ENCODE results near the gene RGS6. TPM values are rescaled to one million over a fixed set of nuclear protein-coding genes. Genes with fewer than 3 reads are reported as not detected.

The RGS6 gene
- total RNA-seq, 4 donors from 2014 or later = 0.84 to 3.0 (median 1.7) TPM; not detected in 1

DNA sequence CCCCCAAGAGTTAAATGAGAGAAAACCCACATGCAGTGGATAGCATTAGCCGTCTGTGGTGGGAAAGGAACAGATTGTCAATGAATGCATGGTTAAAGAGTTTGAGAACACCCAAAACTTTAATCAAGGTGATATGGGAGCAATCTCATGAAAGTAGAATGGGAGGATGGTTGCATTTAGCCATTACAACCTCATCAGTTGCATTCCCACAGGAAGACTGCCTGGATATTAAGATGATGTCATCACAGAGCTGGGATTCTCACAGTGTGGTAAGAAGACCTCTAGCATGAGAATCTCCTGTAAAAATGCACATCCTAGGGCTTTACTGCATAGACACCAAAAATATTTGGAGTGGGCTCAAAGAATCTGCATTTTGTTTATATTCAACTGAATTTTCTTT lies 284.9 kb downstream of the RGS6 start:
- H3K4me3 ChIP-seq (ENCODE audit: low read depth, poor library complexity, severe bottlenecking) = no peak overlapping the region
- 88 to 91% methylated on average over 1 of the region's 1 CpG for WGBS, 2 donors
- DNase-seq (ENCODE audit: low spot score in 2 of 2) = no peak
- TF ChIP-seq, protein P1, sequence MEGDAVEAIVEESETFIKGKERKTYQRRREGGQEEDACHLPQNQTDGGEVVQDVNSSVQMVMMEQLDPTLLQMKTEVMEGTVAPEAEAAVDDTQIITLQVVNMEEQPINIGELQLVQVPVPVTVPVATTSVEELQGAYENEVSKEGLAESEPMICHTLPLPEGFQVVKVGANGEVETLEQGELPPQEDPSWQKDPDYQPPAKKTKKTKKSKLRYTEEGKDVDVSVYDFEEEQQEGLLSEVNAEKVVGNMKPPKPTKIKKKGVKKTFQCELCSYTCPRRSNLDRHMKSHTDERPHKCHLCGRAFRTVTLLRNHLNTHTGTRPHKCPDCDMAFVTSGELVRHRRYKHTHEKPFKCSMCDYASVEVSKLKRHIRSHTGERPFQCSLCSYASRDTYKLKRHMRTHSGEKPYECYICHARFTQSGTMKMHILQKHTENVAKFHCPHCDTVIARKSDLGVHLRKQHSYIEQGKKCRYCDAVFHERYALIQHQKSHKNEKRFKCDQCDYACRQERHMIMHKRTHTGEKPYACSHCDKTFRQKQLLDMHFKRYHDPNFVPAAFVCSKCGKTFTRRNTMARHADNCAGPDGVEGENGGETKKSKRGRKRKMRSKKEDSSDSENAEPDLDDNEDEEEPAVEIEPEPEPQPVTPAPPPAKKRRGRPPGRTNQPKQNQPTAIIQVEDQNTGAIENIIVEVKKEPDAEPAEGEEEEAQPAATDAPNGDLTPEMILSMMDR (IDR thresholded peaks at IDR 0.05) = no peak
- no peak for TF ChIP-seq POLR2A (IDR thresholded peaks at IDR 0.05)
- intact Hi-C loops (cut with DNase I; ENCODE audit: low total_unique reads) = no loop called here

DNA sequence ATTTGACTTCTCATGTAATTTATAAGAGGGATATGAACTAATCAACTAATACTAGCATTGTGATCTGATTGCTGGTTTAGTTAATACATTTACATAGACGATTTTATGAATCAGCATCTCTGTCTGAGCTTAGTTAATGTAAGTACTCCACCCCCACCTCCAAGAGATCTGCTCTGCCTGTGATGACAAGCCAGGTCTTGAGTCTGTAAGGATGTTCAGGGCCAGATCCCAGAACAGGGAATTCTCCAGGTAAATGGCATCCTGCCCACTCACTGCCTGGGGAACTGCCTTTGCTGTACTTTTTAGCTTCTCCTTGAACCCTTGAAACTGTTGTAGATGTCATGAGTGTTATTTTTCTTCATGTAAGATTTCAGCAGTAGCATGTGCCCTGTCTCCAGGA lies 289.8 kb downstream of the RGS6 start:
- 68 to 76% methylated on average over 1 of the region's 1 CpG for WGBS, 2 donors
- TF ChIP-seq, protein P1 (IDR thresholded peaks at IDR 0.05) = no peak
- no peak for TF ChIP-seq POLR2A (IDR thresholded peaks at IDR 0.05)
- H3K4me3 ChIP-seq (ENCODE audit: low read depth, poor library complexity, severe bottlenecking) = no peak overlapping the region
- no peak for DNase-seq (ENCODE audit: low spot score in 2 of 2)
- intact Hi-C loops (cut with DNase I; ENCODE audit: low total_unique reads) = no loop called here

DNA sequence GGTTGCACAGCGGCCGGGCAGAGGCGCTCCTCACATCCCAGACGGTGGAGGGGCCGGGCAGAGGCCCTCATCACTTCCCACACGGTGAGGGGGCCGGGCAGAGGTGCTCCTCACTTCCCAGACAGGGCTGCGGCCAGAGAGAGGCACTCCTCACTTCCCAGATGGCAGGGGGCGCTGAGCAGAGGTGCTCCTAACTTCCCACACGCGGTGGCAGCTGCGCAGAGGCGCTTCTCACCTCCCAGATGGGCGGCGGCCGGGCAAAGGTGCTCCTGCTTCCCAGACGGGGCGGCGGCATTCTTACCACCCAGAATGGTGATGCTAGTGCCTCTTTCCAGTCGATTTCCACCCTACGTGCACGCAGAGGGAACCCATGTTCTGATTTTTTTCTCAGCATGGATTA lies 304.4 kb downstream of the RGS6 start:
- WGBS, 2 donors = 83 to 84% methylated on average over 22 of the region's 22 CpGs
- TF ChIP-seq POLR2A (IDR thresholded peaks at IDR 0.05) = no peak
- TF ChIP-seq, protein P1 (IDR thresholded peaks at IDR 0.05) = no peak
- DNase-seq (ENCODE audit: low spot score in 2 of 2) = no peak
- intact Hi-C loops (cut with DNase I; ENCODE audit: low total_unique reads) = no loop called here
- no peak overlapping the region for H3K4me3 ChIP-seq (ENCODE audit: low read depth, poor library complexity, severe bottlenecking)

DNA sequence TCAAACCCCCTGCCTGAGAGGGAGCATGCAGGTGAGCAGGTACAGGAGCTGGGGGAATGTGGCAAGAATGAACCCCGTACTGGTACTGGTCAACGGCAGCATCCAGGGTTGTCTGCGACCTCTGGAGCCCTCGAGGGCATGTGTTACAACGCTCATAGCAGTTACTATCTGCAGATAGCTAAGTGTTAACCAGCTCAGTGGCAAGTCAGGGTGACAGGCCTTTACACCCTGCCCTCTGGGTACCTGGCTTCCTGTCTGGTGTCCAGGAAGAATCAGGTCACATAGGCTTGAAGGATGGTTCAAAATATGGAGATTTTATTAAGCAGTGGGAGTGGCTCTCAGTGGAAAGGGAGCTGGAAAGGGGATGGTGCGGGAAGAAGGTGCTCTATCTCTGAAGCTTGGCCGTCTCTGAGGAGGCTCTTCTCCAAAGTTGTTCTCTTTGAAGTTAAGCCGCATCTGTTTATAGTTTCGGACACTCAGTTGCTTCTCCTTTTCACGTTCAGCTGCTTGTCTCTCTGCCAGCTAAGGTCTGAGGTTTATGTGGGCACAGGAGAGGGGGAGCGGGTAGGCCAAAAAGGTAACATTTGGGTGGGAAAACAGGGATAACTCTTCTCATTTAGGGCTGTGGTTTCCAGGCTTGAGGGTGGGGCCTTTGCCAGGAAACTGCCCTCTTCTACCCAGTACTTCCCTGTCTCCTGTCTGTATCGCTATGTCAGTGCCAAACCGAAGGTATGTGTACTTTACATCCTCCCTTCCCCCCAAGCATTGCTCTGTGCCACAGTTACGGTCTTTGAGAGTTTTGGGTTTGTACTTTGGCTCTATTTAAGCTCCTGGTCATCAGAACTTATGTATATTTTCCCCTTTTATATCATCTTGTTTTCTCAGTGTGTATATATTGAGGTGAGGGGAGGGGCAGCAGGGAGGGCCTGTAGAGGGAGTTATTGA lies 305.8 kb downstream of the RGS6 start:
- intact Hi-C loops (cut with DNase I; ENCODE audit: low total_unique reads) = no loop called here
- no peak for DNase-seq (ENCODE audit: low spot score in 2 of 2)
- TF ChIP-seq, protein P1 (IDR thresholded peaks at IDR 0.05) = no peak
- no peak for TF ChIP-seq POLR2A (IDR thresholded peaks at IDR 0.05)
- WGBS, 2 donors = 64 to 69% methylated on average over 14 of the region's 14 CpGs
- no peak overlapping the region for H3K4me3 ChIP-seq (ENCODE audit: low read depth, poor library complexity, severe bottlenecking)

DNA sequence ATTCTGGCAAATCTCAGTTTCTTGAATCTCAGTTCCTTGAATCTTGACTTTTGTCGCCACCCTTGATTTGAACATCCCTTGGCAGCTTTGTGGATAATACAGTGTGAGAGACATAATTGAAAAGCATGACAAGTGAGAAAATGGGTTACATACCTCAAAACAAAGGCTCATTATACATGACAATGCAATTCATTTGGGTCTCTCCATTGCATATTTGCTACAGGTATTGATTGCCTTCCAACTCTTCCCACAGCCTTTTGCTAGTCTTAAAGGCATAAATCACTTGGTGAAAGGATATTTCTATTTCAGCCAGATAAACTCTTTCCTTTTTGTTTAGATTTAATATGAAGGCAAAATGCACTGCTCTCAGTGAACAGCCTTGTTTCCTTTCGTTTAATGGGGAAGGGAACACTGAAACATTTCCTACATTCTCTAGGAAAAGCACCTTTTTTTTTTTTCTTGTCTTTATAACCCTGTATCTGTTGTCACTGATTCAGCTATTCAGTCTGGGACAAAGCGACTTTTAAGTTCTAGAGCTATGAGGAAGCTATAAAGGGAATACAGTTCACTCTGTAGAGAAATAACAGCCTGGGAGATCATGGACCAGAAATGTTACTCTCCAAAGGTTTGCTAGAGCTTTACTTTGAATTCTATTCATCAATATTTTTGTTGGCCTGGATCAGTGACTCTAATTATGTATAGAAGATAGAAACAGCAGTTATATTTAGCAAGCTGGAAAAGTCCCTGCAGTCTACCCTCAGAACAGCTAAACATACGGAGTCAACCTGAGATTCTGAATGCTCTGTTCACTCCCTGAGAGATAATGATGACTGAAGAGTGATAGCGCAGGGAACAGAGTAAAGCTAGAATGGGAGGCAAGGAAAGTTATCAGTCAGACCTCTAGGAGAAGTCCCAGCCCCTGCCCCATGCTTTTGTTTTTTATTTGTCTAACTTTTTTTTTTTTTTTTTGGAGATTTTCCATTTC lies 311.4 kb downstream of the RGS6 start:
- WGBS, 2 donors = 56 to 66% methylated on average over 5 of the region's 5 CpGs
- TF ChIP-seq POLR2A (IDR thresholded peaks at IDR 0.05) = no peak
- TF ChIP-seq, protein P1 (IDR thresholded peaks at IDR 0.05) = no peak
- intact Hi-C loops (cut with DNase I; ENCODE audit: low total_unique reads) = no loop called here

More for the DNA sequence above, 311.4 kb downstream of the RGS6 start:
- DNase-seq (ENCODE audit: low spot score in 2 of 2) = no peak
- no peak overlapping the region for H3K4me3 ChIP-seq (ENCODE audit: low read depth, poor library complexity, severe bottlenecking)
